Hepatocyte (in vitro differentiated cells): Measurements from ENCODE around the gene PRR29.

Experiments used
- EZH2phosphoT487 ChIP-seq: fragments of 200-600 bp; sonication (generic); IDR thresholded peaks from one replicate; pipeline ENCODE4 v1.6.1; 2018; ENCODE audit warnings: antibody characterized with exemption, mild to moderate bottlenecking, low read depth, moderate library complexity; ENCODE audit not compliant: unreplicated experiment, severe bottlenecking
- TF ChIP-seq, protein P1 (sequence below): fragments of 200-600 bp; sonication (generic); IDR thresholded peaks from 2 replicates; pipeline ENCODE4 v1.5.1; 2016; ENCODE audit warnings: antibody characterized with exemption, mild to moderate bottlenecking; ENCODE audit not compliant: poor library complexity

DNA sequence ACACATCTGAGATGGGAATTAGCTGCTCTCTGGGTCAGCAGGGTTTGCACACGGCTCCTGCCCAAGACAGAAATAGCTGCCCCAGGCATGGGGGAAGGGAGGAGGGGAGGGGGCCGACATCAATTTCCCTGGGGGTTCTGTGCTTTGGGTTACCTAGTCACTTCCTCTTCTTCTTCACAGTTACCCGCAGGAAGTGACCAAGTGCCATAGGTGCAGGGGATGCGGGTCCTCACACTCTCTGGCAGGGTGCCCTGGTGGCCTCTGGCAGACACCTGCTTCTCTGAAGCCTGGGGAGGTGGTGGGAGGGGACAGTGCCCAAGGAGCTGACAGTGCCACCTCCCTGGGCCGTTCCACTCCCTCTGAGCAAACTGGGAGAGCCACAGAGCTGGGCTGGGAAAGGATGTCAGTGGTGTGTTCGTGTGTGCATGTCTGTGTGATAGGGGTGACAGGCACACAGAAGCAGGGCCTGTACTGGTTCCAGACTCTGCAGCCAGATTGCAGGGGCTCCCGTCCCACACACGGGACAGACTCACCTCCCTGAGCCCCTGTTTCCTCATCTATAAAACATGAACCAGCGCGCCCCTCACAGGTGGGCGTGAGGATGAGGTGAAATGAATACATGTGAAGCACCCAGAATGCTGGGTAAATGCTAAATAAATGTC lies 43.6 kb upstream of the PRR29 start:
- TF ChIP-seq, protein P1, sequence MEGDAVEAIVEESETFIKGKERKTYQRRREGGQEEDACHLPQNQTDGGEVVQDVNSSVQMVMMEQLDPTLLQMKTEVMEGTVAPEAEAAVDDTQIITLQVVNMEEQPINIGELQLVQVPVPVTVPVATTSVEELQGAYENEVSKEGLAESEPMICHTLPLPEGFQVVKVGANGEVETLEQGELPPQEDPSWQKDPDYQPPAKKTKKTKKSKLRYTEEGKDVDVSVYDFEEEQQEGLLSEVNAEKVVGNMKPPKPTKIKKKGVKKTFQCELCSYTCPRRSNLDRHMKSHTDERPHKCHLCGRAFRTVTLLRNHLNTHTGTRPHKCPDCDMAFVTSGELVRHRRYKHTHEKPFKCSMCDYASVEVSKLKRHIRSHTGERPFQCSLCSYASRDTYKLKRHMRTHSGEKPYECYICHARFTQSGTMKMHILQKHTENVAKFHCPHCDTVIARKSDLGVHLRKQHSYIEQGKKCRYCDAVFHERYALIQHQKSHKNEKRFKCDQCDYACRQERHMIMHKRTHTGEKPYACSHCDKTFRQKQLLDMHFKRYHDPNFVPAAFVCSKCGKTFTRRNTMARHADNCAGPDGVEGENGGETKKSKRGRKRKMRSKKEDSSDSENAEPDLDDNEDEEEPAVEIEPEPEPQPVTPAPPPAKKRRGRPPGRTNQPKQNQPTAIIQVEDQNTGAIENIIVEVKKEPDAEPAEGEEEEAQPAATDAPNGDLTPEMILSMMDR: no peak
- TF ChIP-seq EZH2phosphoT487: no peak
